ENCODE results near the gene MACROD1. TPM values are rescaled to one million over a fixed set of nuclear protein-coding genes. Genes with fewer than 3 reads are reported as not detected.

Gene MACROD1
- total and polyA plus RNA-seq, 2 of the 13 experiments (the other 11 are each of a cell fraction or from before 2014, with no cell fraction given): 23.1 to 34.5 TPM

DNA sequence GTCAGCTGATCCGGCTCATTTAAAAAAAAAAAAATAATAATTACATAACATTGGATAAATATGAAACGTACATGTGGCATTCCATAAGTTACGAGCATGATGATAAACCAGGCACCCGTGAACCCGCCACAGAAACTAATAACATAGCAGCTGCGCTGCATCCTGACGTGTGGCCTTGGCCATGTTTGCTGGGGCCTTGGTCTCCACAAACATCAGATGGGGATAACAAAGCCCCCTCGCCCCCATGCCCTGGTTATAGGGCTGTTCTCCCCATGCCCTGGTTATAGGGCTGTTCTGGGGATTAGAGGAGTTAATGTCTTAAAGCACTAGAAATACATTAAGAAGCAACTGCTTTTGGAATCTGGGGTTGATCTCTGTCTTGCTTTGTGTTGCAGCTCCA lies 93.5 kb downstream of the MACROD1 start (continued):
- TF ChIP-seq, protein P1, sequence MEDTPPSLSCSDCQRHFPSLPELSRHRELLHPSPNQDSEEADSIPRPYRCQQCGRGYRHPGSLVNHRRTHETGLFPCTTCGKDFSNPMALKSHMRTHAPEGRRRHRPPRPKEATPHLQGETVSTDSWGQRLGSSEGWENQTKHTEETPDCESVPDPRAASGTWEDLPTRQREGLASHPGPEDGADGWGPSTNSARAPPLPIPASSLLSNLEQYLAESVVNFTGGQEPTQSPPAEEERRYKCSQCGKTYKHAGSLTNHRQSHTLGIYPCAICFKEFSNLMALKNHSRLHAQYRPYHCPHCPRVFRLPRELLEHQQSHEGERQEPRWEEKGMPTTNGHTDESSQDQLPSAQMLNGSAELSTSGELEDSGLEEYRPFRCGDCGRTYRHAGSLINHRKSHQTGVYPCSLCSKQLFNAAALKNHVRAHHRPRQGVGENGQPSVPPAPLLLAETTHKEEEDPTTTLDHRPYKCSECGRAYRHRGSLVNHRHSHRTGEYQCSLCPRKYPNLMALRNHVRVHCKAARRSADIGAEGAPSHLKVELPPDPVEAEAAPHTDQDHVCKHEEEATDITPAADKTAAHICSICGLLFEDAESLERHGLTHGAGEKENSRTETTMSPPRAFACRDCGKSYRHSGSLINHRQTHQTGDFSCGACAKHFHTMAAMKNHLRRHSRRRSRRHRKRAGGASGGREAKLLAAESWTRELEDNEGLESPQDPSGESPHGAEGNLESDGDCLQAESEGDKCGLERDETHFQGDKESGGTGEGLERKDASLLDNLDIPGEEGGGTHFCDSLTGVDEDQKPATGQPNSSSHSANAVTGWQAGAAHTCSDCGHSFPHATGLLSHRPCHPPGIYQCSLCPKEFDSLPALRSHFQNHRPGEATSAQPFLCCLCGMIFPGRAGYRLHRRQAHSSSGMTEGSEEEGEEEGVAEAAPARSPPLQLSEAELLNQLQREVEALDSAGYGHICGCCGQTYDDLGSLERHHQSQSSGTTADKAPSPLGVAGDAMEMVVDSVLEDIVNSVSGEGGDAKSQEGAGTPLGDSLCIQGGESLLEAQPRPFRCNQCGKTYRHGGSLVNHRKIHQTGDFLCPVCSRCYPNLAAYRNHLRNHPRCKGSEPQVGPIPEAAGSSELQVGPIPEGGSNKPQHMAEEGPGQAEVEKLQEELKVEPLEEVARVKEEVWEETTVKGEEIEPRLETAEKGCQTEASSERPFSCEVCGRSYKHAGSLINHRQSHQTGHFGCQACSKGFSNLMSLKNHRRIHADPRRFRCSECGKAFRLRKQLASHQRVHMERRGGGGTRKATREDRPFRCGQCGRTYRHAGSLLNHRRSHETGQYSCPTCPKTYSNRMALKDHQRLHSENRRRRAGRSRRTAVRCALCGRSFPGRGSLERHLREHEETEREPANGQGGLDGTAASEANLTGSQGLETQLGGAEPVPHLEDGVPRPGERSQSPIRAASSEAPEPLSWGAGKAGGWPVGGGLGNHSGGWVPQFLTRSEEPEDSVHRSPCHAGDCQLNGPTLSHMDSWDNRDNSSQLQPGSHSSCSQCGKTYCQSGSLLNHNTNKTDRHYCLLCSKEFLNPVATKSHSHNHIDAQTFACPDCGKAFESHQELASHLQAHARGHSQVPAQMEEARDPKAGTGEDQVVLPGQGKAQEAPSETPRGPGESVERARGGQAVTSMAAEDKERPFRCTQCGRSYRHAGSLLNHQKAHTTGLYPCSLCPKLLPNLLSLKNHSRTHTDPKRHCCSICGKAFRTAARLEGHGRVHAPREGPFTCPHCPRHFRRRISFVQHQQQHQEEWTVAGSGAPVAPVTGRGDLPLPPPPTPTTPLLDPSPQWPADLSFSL (CRISPR knock-in tag; IDR thresholded peaks at IDR 0.05): no peak
- TF ChIP-seq SP140L (CRISPR knock-in tag; IDR thresholded peaks at IDR 0.05; ENCODE audit: borderline replicate concordance) (no peak), ZNF558 (CRISPR knock-in tag; IDR thresholded peaks at IDR 0.05; ENCODE audit: borderline replicate concordance) (no peak), CCDC6 (CRISPR knock-in tag; IDR thresholded peaks at IDR 0.05) (no peak), NFE2L2 (IDR thresholded peaks at IDR 0.05; ENCODE audit: low read length) (no peak), NFYC (CRISPR knock-in tag; IDR thresholded peaks at IDR 0.05) (no peak), ZNF577 (CRISPR knock-in tag; IDR thresholded peaks at IDR 0.05; ENCODE audit: borderline replicate concordance, low read depth) (no peak)

DNA sequence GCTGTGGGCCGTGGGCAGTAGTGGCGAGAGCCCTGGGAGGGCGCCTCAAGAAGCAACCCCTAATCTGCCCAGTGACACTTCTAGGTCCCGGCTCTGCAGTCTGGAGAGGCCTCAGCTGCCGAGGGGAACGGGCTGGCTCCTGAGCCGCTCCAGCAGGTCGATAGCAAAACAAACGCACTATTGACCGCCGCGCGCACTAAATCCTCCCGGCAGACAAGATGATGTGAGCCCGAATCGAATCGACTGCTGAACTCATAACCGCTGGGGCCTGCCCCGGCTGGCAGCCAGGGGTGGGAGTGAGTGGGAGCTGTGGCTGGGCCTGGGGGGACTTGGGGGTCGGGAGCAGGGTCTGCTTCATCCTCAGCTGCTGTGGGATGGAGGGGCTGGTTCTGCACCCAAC lies 94.1 kb downstream of the MACROD1 start:
- in situ Hi-C loops (cut with HindIII; ENCODE audit: extremely low pct_ligation_motif_present, low pct_unique_long_range_greater_than_20kb): no loop called here
- WGBS (ENCODE audit: low lambda C conversion rate): 91% methylated on average over 14 of the region's 20 CpGs
- POLR2A ChIA-PET: no interaction called here
- TF ChIP-seq ZNF33A (CRISPR knock-in tag; IDR thresholded peaks at IDR 0.05; ENCODE audit: borderline replicate concordance): no peak
- TF ChIP-seq SOX6 (IDR thresholded peaks at IDR 0.05): no peak
- no peak for TF ChIP-seq SOX6 (CRISPR knock-in tag; IDR thresholded peaks at IDR 0.05)
- no peak for TF ChIP-seq RBFOX2 (IDR thresholded peaks at IDR 0.05; ENCODE audit: low read depth, low read length)
- no peak for TF ChIP-seq ZNF317 (CRISPR knock-in tag; IDR thresholded peaks at IDR 0.05)
- no peak for TF ChIP-seq NR2F2 (IDR thresholded peaks at IDR 0.05; ENCODE audit: borderline replicate concordance, low read depth)
- no peak for TF ChIP-seq YY1 (IDR thresholded peaks at IDR 0.05; ENCODE audit: insufficient read depth, insufficient replicate concordance, low read depth, low read length)
- no peak for TF ChIP-seq SP140L (CRISPR knock-in tag; IDR thresholded peaks at IDR 0.05; ENCODE audit: borderline replicate concordance)
- TF ChIP-seq MBD4 (IDR thresholded peaks at IDR 0.05; ENCODE audit: borderline replicate concordance, low read length): no peak
- TF ChIP-seq, protein P2, sequence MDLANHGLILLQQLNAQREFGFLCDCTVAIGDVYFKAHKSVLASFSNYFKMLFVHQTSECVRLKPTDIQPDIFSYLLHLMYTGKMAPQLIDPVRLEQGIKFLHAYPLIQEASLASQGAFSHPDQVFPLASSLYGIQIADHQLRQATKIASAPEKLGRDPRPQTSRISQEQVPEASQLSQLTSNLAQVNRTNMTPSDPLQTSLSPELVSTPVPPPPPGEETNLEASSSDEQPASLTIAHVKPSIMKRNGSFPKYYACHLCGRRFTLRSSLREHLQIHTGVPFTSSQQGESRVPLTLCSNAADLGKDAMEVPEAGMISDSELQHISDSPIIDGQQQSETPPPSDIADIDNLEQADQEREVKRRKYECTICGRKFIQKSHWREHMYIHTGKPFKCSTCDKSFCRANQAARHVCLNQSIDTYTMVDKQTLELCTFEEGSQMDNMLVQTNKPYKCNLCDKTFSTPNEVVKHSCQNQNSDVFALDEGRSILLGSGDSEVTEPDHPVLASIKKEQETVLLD (CRISPR knock-in tag; IDR thresholded peaks at IDR 0.05; ENCODE audit: low read depth): no peak

More for the DNA sequence above, 94.1 kb downstream of the MACROD1 start:
- Histone ChIP-seq H3K4me1 (ENCODE audit: insufficient read depth, low read length) (no peaks in the 10 kb centered on the region), H3K9ac (ENCODE audit: insufficient read depth, low read depth, low read length) (no peak overlapping the region), H3K27me3 (ENCODE audit: control insufficient read depth in 1 of 2, insufficient read depth in 2 of 2, low read length in 2 of 2) (no peaks in the 10 kb centered on the region), H2AFZ (ENCODE audit: low read length) (no peak overlapping the region), H3K4me2 (ENCODE audit: low read depth, low read length) (no peak overlapping the region), H4K20me1 (ENCODE audit: insufficient read depth, low read length) (peaks cover 21% of the 10 kb centered on the region; the same call in 1 of the 2 replicates), H3K4me3 (replicated peaks in 1 of 3; ENCODE audit: insufficient read depth in 1 of 3, low read depth in 2 of 3, low read length in 3 of 3) (no peak overlapping the region), H3K36me3 (replicated peaks in 1 of 2; ENCODE audit: control insufficient read depth in 1 of 2, insufficient read depth in 2 of 2, low read length in 2 of 2) (no peaks in the 10 kb centered on the region), H3K79me2 (ENCODE audit: insufficient read depth, low read length) (no peaks in the 10 kb centered on the region), H3K9me3 (ENCODE audit: low read length) (no peaks in the 10 kb centered on the region), H3K27ac (ENCODE audit: extremely low read length, insufficient read depth, low read length) (no peak overlapping the region)
- no TSS peak for BruUV-seq (replicated peaks)
- ATAC-seq: no peak
- FAIRE-seq: no peak
- CTCF ChIA-PET (ENCODE audit: low intra/inter-chr PET ratio, low total read pairs): no interaction called here
- no peak for DNase-seq (ENCODE audit: low spot score)
- intact Hi-C loops (cut with micrococcal nuclease; ENCODE audit: unreplicated experiment): no loop called here

Measured in HepG2 (cell line).